Measurements from ENCODE around the gene IGFN1.

Gene IGFN1

GRCh38 chr1:201184307-201185122 lies 6.1 kb upstream of the IGFN1 start:
- H3K27me3 Mint-ChIP-seq (ENCODE audit: low read depth) = peaks cover 10% of the 10 kb centered on the region
- no peaks in the 10 kb centered on the region for H3K36me3 Mint-ChIP-seq (ENCODE audit: low read depth)
- H3K4me1 Mint-ChIP-seq = peaks cover 50% of the 10 kb centered on the region
- peak overlapping the region; percentile 84 to 94 (median 93) for H3K27ac Mint-ChIP-seq
- peak; percentile 32 to 47 (median 43) for TF ChIP-seq CTCF (IDR thresholded peaks at IDR 0.05; ENCODE audit: unreplicated experiment in 3 of 3)
- H3K9me3 Mint-ChIP-seq = peaks cover 3% of the 10 kb centered on the region
- H3K4me3 Mint-ChIP-seq = no peak overlapping the region

GRCh38 chr1:201185123-201185453 lies 5.5 kb upstream of the IGFN1 start:
- Mint-ChIP-seq H3K36me3 (ENCODE audit: low read depth) (no peaks in the 10 kb centered on the region), H3K27ac (peak overlapping the region; percentile 84 to 94 (median 93)), H3K27me3 (ENCODE audit: low read depth) (peaks cover 10% of the 10 kb centered on the region), H3K9me3 (no peaks in the 10 kb centered on the region), H3K4me1 (peaks cover 51% of the 10 kb centered on the region), H3K4me3 (no peak overlapping the region)
- no peak for TF ChIP-seq CTCF (IDR thresholded peaks at IDR 0.05; ENCODE audit: unreplicated experiment in 3 of 3)

- H3K4me3 Mint-ChIP-seq = no peak overlapping the region
- no peak for TF ChIP-seq CTCF (IDR thresholded peaks at IDR 0.05; ENCODE audit: unreplicated experiment in 3 of 3)
- peak overlapping the region in 1 of 3 experiments; percentile 47 for H3K27ac Mint-ChIP-seq
- no peaks in the 10 kb centered on the region for H3K36me3 Mint-ChIP-seq (ENCODE audit: low read depth)
- no peaks in the 10 kb centered on the region for H3K9me3 Mint-ChIP-seq
- peaks cover 50% of the 10 kb centered on the region for H3K4me1 Mint-ChIP-seq
- peaks cover 15% of the 10 kb centered on the region for H3K27me3 Mint-ChIP-seq (ENCODE audit: low read depth)
Measured at GRCh38 chr1:201185527-201186128, 5.0 kb upstream of the IGFN1 start.

GRCh38 chr1:201186192-201186591 lies 4.4 kb upstream of the IGFN1 start:
- no peak for TF ChIP-seq CTCF (IDR thresholded peaks at IDR 0.05; ENCODE audit: unreplicated experiment in 3 of 3)
- no peaks in the 10 kb centered on the region for H3K36me3 Mint-ChIP-seq (ENCODE audit: low read depth)
- peaks cover 17% of the 10 kb centered on the region for H3K27me3 Mint-ChIP-seq (ENCODE audit: low read depth)
- no peak overlapping the region for H3K4me3 Mint-ChIP-seq
- H3K27ac Mint-ChIP-seq = peak overlapping the region in 2 of 3 experiments; percentile 47 to 86
- no peaks in the 10 kb centered on the region for H3K9me3 Mint-ChIP-seq
- peaks cover 48% of the 10 kb centered on the region for H3K4me1 Mint-ChIP-seq

GRCh38 chr1:201189085-201189484 lies 1.5 kb upstream of the IGFN1 start:
- H3K27me3 Mint-ChIP-seq (ENCODE audit: low read depth) = peaks cover 27% of the 10 kb centered on the region
- peaks cover 59% of the 10 kb centered on the region for H3K4me1 Mint-ChIP-seq
- H3K36me3 Mint-ChIP-seq (ENCODE audit: low read depth) = no peaks in the 10 kb centered on the region
- no peak for TF ChIP-seq CTCF (IDR thresholded peaks at IDR 0.05; ENCODE audit: unreplicated experiment in 3 of 3)
- H3K9me3 Mint-ChIP-seq = no peaks in the 10 kb centered on the region
- H3K4me3 Mint-ChIP-seq = no peak overlapping the region
- H3K27ac Mint-ChIP-seq = peak overlapping the region in 2 of 3 experiments; percentile 32 to 41

Measured in nephron (organoid).